Neural crest cell (in vitro differentiated cells): ENCODE results near the gene MAPK10. TPM values are rescaled to one million over a fixed set of nuclear protein-coding genes. Genes with fewer than 3 reads are reported as not detected.

ENCODE experiments used
- DNase-seq: peaks from one replicate; pipeline ENCODE4 v3.0.0; 2021; ENCODE audit warnings: low read depth, mixed read lengths, low spot score
- H3K27ac Mint-ChIP-seq: one replicate; pipeline ENCODE4 v1.8.0; 2021; ENCODE audit warnings: mild to moderate bottlenecking, mixed read lengths; ENCODE audit not compliant: unreplicated experiment
- H3K27me3 Mint-ChIP-seq: 2 replicates; pipeline ENCODE4 v1.8.0; 2021; ENCODE audit warnings: low read depth, mild to moderate bottlenecking, mixed read lengths
- H3K36me3 Mint-ChIP-seq: 2 replicates; pipeline ENCODE4 v1.8.0; 2021; ENCODE audit warnings: low read depth, mild to moderate bottlenecking, mixed read lengths
- H3K4me1 Mint-ChIP-seq: 2 replicates; pipeline ENCODE4 v1.8.0; 2021; ENCODE audit warnings: mixed read lengths
- H3K4me3 Mint-ChIP-seq: one replicate; pipeline ENCODE4 v1.8.0; 2021; ENCODE audit warnings: mild to moderate bottlenecking, mixed read lengths
- H3K9me3 Mint-ChIP-seq: 2 replicates; pipeline ENCODE4 v1.8.0; 2021; ENCODE audit warnings: mixed read lengths
- total RNA-seq: library from RNA; stranded (reverse); gene quantifications from 2 replicates; pipeline ENCODE4 v1.2.1, GENCODE V29; 2021
- TF ChIP-seq, protein P1 (sequence below): fragments of 200-600 bp; sonication (generic); conservative IDR thresholded peaks from 2 replicates; pipeline ENCODE4 v1.5.0; 2021; ENCODE audit warnings: antibody characterized with exemption, mild to moderate bottlenecking

Gene MAPK10
- total RNA-seq, 1 donor from 2014 or later = 62.2 TPM

DNA sequence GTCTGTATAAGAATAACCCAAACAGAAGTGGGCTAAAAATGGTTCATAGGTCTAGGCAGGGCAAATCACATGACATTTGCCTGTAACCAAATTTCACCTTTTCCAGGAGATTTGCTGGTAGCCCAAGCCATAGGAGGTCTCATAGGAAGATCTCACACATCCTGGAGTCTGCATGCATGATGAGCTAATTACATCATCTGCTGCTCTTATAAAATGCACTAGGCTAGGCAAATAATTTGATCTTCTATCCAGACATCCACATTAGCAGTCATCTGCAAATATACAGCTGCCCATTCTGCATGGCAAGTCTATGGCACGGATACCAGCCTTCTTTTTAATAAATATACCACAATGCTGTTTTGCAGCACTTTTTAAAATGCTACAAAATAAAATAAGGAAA is 87.2 kb downstream of the MAPK10 start:
- no peaks in the 10 kb centered on the region for H3K27me3 Mint-ChIP-seq
- H3K4me1 Mint-ChIP-seq = peaks cover 5% of the 10 kb centered on the region
- H3K4me3 Mint-ChIP-seq = no peak overlapping the region
- TF ChIP-seq, protein P1, sequence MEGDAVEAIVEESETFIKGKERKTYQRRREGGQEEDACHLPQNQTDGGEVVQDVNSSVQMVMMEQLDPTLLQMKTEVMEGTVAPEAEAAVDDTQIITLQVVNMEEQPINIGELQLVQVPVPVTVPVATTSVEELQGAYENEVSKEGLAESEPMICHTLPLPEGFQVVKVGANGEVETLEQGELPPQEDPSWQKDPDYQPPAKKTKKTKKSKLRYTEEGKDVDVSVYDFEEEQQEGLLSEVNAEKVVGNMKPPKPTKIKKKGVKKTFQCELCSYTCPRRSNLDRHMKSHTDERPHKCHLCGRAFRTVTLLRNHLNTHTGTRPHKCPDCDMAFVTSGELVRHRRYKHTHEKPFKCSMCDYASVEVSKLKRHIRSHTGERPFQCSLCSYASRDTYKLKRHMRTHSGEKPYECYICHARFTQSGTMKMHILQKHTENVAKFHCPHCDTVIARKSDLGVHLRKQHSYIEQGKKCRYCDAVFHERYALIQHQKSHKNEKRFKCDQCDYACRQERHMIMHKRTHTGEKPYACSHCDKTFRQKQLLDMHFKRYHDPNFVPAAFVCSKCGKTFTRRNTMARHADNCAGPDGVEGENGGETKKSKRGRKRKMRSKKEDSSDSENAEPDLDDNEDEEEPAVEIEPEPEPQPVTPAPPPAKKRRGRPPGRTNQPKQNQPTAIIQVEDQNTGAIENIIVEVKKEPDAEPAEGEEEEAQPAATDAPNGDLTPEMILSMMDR = no peak
- no peaks in the 10 kb centered on the region for H3K36me3 Mint-ChIP-seq
- no peak overlapping the region for H3K27ac Mint-ChIP-seq
- no peaks in the 10 kb centered on the region for H3K9me3 Mint-ChIP-seq
- DNase-seq = no peak

DNA sequence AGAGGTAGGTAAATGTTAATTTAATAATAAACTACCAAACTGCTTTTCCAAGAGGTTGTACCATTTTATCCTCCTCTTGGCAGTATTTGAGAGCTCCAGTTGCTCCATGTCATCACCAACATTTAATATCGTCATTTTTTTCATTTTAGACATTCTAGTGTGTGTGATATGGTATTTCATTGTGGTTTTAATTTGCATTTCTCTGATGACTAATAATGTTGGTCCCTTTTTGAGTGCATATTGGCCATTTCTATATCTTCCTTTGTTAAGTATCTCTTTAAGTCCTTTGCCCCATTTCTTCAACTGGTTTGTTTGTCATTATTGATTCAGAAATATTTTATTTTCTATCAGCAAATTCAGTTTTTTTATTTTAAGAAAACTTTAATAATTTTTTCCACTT is 88.8 kb downstream of the MAPK10 start:
- Mint-ChIP-seq H3K9me3 (no peaks in the 10 kb centered on the region), H3K27me3 (no peaks in the 10 kb centered on the region), H3K4me1 (peaks cover 5% of the 10 kb centered on the region), H3K4me3 (no peak overlapping the region), H3K36me3 (no peaks in the 10 kb centered on the region), H3K27ac (no peak overlapping the region)
- TF ChIP-seq, protein P1 = no peak
- DNase-seq = no peak

DNA sequence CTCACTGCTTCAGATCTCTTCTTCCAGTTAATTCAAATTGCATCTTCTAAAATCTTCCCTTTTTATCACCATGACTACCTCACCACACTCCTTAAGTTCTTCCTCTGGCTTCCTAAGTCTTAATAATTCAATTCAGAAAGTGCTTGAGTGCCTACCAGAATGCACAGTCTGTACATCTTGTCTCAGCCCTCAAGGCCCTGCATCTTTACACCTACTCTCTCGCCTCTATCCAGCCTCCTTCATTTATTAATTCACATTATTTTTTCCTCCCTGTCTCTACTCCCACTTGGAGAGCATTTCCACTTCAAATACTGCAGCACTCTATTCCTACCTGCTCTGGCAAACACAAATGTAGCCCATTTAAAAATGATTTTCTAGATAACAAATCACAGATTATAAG is 90.5 kb downstream of the MAPK10 start:
- Mint-ChIP-seq H3K27me3 (no peaks in the 10 kb centered on the region), H3K4me3 (no peak overlapping the region), H3K36me3 (no peaks in the 10 kb centered on the region), H3K27ac (no peak overlapping the region), H3K4me1 (peaks cover under 1% of the 10 kb centered on the region), H3K9me3 (no peaks in the 10 kb centered on the region)
- TF ChIP-seq, protein P1 = no peak
- no peak for DNase-seq

DNA sequence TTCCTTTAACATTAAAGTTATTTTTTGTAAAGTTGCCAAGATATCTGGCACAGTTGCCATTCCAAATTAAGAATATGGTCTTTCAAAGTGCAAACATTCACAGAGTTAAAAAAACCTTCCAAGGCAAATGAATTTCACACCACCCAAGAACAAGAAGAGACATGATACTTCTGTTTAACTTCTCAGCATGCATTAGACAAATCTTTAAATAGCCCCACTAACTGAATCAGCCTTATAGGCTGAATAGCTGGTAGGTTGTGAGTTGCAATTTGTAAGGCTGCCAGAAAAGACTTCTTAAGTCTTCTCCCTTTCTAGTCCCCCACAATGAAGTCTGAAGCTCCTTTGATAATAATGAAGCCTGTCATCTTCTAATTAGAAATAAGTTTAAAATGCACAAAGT is 95.6 kb downstream of the MAPK10 start:
- no peaks in the 10 kb centered on the region for H3K27me3 Mint-ChIP-seq

DNA sequence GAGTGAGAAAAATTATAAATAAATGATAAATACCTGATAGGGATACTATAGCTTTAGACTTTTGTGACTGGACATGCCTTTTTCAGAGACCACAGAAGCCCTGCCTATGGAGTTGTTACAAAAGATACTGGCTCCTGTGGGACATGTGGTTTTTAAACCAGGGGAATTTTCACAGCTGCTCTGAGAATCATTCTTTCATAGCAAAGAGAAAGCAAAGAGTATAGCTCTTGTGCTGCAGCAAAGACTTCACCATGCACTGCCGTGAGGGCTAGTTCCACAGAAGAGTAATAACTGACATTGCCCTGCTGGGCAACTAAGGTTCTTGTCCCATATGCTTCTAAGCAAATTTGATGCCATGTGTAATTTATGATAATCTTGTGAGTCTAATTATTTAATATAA is 98.2 kb downstream of the MAPK10 start:
- no peaks in the 10 kb centered on the region for H3K27me3 Mint-ChIP-seq
- TF ChIP-seq, protein P1 = no peak
- H3K4me1 Mint-ChIP-seq = peaks cover 8% of the 10 kb centered on the region
- H3K27ac Mint-ChIP-seq = no peak overlapping the region
- H3K4me3 Mint-ChIP-seq = no peak overlapping the region
- DNase-seq = no peak
- H3K9me3 Mint-ChIP-seq = no peaks in the 10 kb centered on the region
- no peaks in the 10 kb centered on the region for H3K36me3 Mint-ChIP-seq

More for the DNA sequence above, 95.6 kb downstream of the MAPK10 start:
- no peak overlapping the region for H3K4me3 Mint-ChIP-seq
- no peak overlapping the region for H3K27ac Mint-ChIP-seq
- peaks cover 8% of the 10 kb centered on the region for H3K4me1 Mint-ChIP-seq
- TF ChIP-seq, protein P1 = no peak
- no peak for DNase-seq
- H3K36me3 Mint-ChIP-seq = no peaks in the 10 kb centered on the region
- H3K9me3 Mint-ChIP-seq = no peaks in the 10 kb centered on the region

DNA sequence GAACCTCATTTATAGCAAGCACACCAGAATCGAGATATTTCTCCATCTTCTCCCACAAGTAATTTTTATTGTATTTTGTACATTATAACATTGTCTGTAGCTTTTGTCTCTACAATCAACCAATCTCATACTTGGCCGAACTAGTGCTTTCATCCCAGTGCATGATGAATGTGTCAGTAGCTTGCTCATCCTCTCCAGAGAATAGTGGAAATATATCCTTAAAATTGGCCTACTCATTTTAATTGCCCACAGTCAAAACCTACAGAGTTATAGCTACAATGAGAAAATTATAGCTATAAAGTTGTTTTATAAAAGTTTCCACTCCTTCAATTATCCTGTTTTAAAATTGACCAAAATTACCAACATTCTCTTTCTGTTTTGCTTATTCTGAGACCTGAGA is 103.8 kb downstream of the MAPK10 start:
- no peak overlapping the region for H3K27ac Mint-ChIP-seq

More for the DNA sequence above, 103.8 kb downstream of the MAPK10 start:
- TF ChIP-seq, protein P1 = no peak
- Mint-ChIP-seq H3K36me3 (peaks cover 6% of the 10 kb centered on the region), H3K4me1 (no peaks in the 10 kb centered on the region), H3K9me3 (peaks cover 2% of the 10 kb centered on the region), H3K4me3 (no peak overlapping the region), H3K27me3 (no peaks in the 10 kb centered on the region)
- DNase-seq = no peak
